NCI-H82 (cell line): ENCODE measurements around the gene FN3KRP.
"Not testable (repeated sequence)": the region's sequence is repeated elsewhere in the genome, so short reads cannot be mapped to it uniquely, and the experiment has no call there.

Experiments used
- DNase-seq: peaks from one replicate; lab custom pipeline; 2025; lab: John Stamatoyannopoulos, UW

The FN3KRP gene

DNA sequence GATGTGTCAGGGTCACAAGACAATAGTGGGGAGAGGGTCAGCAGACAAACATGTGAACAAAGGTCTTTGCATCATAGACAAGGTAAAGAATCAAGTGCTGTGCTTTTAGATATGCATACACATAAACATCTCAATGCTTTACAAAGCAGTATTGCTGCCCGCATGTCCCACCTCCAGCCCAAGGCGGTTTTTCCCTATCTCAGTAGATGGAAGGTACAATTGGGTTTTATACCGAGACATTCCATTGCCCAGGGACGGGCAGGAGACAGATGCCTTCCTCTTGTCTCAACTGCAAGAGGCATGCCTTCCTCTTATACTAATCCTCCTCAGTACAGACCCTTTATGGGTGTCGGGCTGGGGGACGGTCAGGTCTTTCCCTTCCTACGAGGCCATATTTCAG is 28.2 kb downstream of the FN3KRP start:
- peak; percentile 38 for DNase-seq

- DNase-seq: peak; percentile 83
Observed at GRCh38 chr17:82745524-82745923, 29.0 kb downstream of the FN3KRP start.

GRCh38 chr17:82748756-82749155 is 32.2 kb downstream of the FN3KRP start:
- no peak for DNase-seq

DNA sequence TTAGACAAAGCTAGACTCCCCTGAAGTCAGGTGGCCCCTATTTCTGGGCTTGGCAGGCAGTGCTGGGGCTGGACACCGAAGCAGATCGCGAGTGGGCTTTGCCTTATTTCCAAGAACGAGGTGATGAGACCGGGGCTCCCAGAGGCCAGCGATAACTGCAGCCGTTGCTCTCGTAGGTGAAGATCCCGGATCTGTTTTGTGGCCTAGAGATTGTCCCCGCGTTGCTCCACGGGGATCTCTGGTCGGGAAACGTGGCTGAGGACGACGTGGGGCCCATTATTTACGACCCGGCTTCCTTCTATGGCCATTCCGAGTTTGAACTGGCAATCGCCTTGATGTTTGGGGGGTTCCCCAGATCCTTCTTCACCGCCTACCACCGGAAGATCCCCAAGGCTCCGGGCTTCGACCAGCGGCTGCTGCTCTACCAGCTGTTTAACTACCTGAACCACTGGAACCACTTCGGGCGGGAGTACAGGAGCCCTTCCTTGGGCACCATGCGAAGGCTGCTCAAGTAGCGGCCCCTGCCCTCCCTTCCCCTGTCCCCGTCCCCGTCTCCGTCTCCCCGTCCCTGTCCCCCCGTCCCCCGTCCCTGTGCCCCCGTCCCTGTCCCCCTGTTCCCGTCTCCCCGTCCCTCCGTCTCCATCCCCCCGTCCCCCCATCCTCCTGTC is 33.9 kb downstream of the FN3KRP start:
- peak; percentile 18 for DNase-seq

DNA sequence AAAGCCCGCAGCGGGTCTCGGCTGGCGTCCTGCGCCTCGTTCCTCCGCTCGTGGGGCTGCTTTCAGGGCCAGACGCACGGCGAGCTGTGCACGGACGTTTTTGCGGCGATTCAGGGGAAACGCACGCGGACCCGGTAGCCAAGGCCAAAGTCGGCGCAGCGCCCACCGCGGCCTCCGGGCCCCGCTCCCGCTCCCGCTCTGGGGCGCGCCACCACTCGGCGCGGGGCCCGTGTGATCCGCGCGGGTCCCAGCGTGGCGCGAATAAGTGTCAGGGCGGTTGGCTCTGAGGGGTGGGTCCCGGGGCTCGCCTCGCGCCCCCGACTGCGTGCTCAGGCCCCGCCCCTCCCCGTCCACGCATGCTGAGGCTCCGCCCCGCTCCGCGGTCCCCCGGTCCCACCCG is 34.7 kb downstream of the FN3KRP start:
- peak; percentile 95 for DNase-seq

DNA sequence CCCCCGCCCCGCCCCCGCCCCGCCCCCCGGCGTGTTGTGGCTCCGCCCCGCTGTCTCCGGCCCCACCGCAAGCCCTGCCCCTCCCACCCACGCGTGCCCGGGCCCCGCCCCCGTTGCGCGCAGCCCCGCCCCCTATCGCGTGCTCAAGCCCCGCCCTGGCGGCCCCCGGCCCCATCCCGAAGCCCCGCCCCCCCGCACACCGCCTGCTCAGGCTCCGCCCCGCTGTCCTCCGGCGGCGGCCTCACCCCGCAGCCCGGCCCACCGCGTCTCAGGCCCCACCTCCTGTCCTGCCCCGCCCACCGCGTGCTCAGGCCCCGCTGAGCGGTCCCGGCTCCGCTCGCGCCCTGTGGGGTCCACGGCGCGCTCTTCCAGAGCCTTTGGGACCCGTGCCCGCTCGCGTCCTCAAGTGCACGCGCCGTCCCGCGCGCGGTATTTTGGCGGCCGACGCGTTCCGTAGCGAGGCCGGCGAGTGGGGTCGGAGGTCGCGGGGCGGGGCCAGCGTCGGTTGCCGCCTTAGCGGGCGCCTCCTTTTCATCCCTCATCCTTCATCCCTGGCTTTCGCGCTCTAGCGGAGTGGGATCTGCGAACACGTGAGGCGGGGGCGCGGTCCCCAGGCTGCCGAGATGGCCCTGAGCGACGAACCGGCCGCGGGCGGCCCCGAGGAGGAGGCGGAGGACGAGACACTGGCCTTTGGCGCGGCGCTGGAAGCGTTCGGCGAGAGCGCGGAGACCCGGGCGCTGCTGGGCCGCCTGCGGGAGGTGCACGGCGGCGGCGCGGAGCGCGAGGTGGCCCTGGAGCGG is 35.3 kb downstream of the FN3KRP start, which contains the start of gene TBCD:
Gene TBCD, plus strand, starts transcription at position 495 of the 800 bp plus-strand sequence. Its CDS starts 129 bp downstream, at position 624.
- peak; percentile 97 for DNase-seq

GRCh38 chr17:82752371-82753200 is 36.1 kb downstream of the FN3KRP start:
- DNase-seq: peak; percentile 41

DNA sequence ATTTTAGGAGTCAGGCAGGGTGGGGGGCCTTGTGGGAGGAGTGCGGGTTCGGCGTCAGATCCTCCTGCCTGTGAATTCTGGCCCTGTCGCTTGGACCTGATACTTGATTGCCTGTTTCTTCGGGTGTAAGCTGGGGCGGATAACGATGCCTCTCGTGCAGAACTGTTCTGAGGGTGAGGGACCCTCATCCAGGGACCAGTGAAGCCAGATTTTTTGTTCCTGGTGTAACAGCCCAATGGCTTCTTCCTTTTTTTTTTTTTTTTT is 36.6 kb downstream of the FN3KRP start:
- peak; percentile 39 for DNase-seq

GRCh38 chr17:82754297-82755208 is 38.0 kb downstream of the FN3KRP start:
- peak; percentile 85 for DNase-seq

- peak; percentile 72 for DNase-seq
Observed at GRCh38 chr17:82756166-82756565, 39.7 kb downstream of the FN3KRP start.

DNA sequence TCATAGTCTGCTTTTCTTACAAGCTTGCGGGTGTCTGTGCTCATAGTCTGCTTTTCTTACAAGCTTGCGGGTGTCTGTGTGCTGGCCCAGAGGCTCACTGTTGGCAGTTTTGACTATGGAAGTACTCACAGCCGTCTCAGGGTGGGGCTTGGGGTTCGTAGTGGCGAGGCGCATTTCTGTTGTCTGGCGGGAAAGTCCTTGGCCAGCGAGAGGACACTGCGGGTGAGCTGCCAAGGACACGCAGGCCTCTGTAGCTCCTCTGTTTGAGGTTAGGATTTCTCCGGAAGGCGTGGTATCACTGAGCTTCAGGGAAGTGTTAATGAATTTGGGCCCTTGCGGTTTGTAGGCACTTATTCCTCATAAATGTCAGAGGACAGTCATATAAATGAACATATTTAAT is 48.9 kb downstream of the FN3KRP start:
- DNase-seq: no peak

- peak; percentile 72 for DNase-seq
Observed at GRCh38 chr17:82767041-82767754, 50.7 kb downstream of the FN3KRP start.

- DNase-seq: no peak
Observed at GRCh38 chr17:82769041-82769440, 52.5 kb downstream of the FN3KRP start.

DNA sequence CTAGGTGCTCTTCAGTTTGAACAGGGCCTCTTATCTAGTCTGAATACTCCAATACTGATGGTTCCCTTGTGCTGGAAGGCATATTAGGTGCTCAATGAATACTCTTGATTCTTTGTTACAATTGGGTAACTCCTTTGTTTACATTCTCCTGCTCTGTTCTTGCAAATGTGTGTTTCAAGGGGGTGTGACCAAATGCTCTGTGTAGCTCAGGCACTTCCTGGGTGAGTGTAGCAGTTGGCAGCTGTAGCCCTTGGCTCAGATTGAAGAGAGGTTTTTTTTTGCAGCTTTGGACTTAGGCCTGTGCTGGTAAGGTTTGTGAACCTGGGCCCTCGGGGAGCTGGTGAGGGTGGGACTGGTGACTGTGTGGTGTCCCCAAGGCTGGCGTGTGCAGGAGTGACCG is 55.5 kb downstream of the FN3KRP start:
- DNase-seq: no peak

GRCh38 chr17:82774456-82774855 is 58.0 kb downstream of the FN3KRP start:
- DNase-seq: not testable (repeated sequence)

DNA sequence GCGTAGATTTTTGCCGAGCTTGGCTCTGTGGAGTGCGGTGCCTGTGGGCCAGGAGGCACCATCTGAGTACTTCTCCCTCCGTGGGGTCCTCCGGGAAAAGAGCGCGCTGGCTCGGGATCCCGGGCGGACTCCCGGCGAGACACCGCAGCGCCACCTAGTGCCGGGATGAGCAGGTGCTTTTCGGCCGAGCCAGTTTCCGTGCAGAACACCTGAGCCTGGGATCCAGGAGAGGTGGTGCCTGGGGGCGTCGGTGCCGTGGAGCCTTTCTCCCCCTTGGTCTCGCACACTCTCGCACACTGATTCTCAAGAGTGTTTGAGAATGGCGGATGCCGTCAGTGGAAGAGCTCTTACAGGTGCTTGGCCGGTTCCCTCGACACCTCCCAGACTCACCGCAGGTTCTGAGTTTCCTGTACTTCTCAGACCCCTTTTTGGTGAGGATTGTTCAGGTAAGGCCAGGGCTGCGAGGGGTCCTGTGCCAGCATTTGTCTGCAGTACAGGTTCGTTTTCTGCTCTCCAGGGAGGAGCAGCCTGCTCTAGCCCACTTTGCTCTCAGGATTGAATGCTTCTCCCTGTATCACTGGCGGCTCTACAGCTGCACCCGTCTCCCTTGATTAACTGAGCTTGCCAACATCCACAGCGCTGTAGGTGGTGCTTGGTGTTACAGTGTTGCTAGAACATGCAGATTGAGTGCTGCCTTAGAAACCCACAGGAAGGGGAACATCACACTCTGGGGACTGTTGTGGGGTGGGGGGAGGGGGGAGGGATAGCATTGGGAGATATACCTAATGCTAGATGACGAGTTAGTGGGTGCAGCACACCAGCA is 58.7 kb downstream of the FN3KRP start:
- peak; percentile 84 for DNase-seq

- no peak for DNase-seq
Observed at GRCh38 chr17:82776454-82776853, 59.9 kb downstream of the FN3KRP start.
